GM19467 (cell line): Measurements from ENCODE around the gene GATA1.

Experiments
- ATAC-seq: cut with Tn5 transposase; IDR thresholded peaks from one replicate; pipeline ENCODE4 v1.9.1; 2021; ENCODE audit warnings: mild to moderate bottlenecking, moderate library complexity; ENCODE audit not compliant: unreplicated experiment

Gene GATA1

DNA sequence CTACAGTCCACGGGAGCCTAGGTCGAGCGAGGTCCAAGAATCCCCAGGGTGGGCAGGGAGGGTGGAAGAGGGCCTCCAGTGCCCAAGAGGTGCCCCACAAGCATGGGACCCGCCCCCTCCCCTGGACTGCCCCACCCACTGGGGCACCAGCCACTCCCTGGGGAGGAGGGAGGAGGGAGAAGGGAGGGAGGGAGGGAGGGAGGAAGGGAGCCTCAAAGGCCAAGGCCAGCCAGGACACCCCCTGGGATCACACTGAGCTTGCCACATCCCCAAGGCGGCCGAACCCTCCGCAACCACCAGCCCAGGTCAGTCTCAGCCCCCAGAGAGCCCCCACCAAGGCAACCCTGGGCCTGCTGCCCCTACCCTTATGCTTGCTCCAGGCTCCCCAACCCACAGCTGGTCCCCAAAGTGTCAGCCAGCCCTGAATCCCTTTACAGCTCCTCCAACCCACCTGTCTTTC is at the start of gene GATA1:
GATA1 (plus strand) TSS at position 250 of the 460 bp plus-strand sequence. CDS start 4,520 bp downstream, outside the sequence.
- ATAC-seq: no peak

DNA sequence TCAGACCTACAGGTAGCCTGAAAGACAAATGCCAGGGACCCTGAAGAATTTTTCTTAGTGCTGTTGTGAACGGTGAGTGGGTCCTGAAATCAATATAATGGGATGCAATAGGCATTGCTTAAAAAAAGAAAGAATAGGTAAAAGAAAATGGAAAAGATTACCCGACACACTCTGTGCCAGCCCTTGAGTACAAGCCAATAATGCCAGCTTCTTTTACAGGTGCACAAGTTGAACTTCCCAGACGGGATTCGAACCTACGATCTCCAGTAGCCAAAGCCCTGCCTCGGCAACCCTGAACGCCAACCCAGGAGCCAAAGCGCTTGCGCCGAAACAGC is 49.5 kb upstream of the GATA1 start:
- no peak for ATAC-seq

DNA sequence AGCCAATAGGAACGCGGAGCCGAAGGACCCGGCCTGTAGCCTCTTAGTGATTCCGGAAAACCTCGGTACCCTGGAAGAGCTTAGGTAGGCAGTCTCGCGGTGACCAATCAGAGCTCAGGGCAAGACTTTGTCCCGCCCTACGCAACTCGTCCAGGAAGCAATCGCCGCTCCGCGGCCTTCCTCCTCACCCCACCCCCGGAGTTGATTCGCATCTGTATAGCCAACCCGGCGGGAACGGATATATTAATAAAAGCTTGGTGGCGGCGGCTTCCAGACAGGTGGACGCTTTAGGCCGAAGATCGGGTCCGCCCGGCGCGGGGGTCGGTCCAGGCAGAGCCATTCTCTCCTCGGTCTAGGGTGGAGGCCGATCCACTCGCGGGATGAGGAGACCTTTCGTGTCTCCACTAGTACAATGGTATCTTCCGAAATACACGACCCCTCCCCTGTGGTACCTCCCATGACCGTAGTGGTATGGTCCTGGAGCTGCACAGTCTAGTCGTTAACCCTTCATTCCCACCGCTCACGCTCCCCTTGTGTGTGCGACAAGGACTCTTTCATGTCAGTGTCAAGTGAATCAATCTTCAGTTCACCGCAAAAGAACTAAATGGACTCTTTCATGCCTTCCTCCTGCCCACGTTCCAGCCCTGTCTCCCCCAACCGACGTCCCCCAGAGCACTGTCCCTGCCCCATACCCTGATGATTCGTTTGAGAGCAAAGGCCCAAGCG is 49.0 kb upstream of the GATA1 start:
- peak; percentile 97 for ATAC-seq

DNA sequence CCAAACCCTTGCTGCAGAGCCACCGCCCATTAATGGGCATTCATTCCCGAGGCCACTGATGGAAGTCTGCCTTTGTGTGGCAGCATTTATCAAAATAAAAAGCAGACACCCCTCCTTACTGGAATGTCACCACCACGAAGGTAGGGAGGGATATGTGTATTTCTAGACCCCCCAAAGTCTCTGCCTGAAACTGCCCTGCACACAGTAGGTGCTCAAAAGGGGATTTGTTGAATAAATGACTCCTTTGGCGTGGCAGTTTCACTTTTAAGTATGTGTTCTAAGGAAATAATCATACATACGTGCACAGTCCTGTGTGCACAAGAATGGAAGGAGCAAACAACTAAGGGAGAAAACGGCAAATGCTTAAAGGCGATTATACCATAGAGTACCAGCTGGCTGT is 48.5 kb upstream of the GATA1 start:
- no peak for ATAC-seq

DNA sequence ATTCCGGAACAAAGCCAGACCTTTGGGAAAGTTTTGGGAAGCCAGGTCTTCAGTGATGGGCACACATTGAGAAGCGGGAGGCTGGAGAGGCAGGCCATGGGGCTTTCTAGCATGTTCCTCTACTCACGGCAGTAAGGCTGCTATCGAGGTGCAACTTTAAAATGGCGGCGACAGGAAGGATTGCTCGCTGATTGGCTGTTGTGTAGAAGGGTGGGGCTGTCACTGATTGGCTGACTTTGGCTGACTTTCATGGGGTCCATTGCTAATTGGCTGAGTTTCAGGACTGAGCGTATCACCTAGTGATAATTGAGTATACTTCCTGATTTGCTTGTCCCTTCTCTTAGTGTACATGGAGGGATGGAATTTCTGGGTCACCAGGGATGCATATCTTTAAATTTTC is 44.6 kb upstream of the GATA1 start:
- no peak for ATAC-seq

DNA sequence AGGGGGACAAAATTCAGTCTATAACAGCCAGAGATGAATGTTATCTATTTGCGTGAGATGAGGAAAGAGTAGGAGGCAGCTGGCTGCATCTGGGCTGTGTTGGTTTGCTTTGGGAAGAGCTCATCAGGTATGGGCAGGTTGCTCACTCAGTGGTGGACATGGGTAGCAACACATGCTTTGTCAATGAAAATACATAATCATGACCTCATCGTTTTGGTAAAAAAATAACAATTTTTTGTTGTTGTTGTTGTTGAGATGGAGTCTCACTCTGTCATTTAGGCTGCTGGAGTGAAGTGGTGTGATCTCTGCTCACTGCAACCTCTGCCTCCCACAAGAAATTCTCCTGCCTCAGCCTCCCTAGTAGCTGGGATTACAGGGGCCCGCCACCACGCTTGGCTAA is 41.2 kb upstream of the GATA1 start:
- no peak for ATAC-seq

DNA sequence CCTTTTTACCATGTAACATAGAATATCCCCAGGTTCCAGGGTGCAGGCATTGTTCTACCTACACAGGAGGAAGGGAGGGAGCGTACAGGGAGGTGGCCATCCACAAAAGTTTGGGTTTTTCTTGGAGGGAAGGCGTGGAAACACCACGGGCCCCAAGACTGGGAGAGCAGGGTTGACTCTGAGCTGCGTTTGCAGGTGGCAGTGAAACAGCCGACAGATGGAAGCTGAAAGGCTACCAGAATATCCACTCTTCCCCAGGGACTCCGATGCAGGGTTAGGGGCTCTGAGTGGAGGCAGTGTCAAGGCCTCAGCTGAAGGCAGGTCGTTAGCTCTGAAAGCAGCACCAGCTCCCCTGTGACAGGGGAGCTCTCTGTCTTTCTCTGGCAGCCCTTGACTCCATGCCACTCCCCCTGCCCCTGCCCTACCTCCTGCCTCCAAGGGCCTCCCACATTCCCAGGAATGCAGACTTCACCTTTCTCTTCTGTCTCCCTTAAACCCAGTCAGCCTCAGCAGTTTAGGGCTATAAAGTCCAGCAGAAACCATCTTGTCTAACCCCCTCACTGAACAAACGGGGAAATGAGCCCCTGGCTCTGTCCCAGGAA is 38.9 kb upstream of the GATA1 start:
- no peak for ATAC-seq

DNA sequence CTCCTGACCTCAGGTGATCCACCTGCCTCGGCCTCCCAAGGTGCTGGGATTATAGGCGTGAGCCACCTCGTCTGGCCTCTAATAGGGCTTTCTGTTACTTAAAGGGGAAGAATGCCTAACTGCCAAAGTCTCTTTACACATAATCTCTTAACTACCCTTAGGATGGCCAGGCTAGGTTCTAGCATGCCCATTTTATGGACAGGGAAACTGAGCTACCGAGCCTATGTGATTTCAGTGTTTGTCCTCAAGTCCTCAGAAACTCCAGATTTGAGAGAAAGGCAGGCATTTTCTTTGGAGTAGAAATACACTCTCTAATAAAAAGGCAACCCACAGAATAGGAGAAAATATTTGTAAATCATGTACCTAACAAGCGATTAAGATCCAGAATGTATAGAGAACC is 37.2 kb upstream of the GATA1 start:
- ATAC-seq: no peak

DNA sequence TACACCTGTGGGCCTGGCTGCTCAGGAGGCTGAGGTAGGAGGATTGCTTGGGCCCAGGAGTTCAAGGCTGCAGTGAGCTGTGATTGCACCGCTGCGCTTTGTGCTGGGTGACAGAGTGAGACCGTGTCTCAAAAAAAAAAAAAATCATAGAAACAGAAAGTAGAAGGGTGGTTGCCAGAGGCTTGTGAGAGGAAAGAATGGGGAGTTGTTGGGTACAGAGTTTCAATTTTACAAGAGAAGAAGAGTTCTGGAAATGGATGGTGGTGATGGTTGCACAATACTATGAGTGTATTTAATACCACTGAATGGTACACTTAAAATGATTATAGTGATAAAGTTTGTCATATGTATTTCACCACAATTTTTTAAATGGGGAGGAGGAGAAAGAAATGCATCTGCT is 35.0 kb upstream of the GATA1 start:
- no peak for ATAC-seq

DNA sequence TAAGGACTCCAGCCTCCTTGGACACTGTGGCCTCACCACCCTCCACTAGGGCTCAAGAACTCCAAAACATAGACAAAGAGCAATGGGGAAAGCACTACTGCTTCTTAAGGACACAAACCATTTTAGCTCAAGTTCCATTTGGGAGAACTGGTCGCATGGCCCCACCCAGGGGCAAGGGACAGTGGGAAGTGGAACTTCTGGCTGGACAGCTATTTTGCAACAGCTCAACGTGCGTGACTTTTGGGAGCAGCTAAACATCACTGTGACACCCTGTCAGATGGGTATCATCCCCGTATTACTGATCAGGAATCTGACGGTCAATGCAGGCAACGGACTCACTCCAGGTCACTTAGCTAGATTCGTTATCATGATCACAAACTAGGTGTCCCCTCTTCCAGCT is 33.9 kb upstream of the GATA1 start:
- ATAC-seq: no peak

DNA sequence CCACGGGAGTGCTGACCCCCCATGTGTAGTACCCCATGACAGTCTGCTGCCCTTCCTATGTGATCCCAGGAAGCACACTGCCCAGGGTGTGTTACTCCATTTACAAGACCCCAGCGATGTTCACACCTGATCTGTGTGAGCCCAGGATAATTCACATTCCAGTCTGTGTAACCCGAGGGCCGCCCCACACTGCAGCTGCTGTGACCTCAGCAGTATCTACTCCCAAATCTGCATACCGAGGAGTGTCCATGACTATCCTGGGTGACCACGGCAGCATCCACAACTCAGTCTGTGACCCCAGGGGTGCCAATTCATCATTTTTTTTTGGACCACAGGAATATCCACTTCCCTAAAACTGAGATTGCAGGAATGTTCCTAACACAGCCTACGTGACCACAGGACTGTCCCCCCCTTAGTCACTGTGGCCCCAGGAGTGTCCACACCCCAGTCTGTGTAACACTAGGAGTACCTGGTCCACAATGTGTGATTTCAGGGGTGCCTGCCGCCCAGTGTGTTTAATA is 32.6 kb upstream of the GATA1 start:
- ATAC-seq: no peak

DNA sequence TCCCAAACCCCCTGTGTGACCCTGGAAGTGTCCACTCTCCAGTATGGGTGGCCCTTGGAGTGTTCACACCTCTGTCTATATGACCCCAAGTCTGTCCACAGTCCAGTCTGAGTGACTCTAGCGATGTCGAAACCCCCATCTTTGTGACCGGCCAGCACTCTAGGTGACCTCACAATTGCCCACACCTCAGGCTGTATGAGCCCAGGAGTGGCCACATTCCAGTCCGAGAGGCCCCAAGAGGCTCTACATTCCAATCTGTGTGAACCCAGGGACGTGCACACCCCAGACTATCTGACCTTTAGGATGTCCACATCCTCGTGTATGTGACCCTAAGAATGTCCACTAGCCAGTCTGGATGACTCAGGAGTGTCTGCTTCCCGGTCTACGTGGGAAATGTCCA is 32.2 kb upstream of the GATA1 start:
- ATAC-seq: no peak

DNA sequence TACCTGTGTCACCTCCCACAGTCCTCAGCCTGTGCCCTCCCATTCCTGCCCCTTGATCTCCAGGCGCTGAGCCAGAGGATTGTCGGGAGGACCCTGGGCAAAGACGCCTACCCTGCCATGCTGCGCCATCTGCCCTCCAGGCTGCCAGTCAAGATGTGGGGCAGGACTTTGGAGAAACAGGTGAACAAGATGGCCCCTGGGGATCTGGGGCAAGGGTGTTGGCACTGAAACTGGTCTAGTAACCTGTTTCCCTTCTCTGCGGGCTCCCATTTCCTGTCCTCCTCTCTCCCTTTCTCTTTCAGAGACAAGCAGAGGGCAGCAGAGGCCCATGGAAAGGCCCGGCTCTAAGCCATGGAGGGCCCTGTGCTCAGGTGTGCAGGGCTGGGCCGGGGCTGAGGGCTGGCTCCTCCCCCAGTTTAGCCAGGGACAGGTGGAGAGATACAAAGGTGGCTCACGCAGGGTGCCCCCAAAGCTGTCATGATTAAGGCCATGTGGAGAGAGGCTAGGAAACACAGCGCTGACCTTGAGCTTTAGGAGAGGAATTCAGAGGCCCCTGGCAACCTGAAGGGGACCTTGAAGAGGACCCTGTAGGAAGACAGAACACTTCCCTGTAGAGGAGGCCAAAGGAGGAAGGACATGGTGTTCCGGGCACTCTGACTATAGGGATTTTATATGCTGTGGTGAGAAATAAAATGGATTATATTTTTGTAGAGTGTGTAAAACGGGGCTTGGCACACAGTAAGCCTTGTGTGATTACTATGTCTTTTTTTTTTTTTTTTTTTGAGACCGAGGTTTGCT is 24.5 kb upstream of the GATA1 start, which contains the start of gene GLOD5:
GLOD5 (plus strand) TSS at position 74 of the 798 bp plus-strand sequence; CDS start at position 118, 44 bp downstream.
- no peak for ATAC-seq

DNA sequence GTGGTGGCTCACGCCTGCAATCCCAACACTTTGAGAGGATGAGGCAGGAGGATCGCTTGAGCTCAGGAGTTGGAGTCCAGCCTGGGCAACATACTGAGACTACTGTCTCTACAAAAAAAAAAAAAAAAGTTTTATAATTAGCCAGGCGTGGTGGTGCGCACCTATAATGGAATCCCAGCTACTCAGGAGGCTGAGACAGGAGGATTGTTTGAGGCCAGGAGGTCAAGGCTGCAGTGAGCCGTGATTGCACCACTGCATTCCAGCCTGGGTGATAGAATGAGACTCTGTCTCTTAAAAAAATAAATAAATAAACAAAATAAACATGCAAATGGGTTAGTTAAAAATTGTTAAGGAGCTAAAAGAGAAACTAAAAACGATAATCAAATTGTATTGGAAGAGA is 17.2 kb upstream of the GATA1 start:
- ATAC-seq: no peak

DNA sequence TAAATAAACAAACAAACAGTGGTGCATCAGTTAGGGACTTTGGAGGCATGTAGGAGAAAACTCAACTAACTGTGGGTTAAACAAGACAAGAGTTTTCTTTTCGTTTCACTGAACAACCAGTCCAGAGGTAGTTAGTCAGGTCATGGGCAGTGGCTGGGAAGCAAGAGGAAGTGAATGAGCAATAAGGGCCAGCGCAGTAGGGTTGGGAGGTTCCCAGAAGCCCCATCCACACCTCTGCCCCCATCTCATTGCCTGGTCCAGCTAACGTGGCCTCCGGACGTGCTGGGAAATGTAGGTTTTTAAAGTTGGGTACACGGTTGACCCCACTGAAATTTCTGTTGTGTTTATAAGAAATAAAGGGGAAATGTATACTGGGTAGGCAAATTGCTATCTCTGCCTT is 16.1 kb upstream of the GATA1 start:
- no peak for ATAC-seq

DNA sequence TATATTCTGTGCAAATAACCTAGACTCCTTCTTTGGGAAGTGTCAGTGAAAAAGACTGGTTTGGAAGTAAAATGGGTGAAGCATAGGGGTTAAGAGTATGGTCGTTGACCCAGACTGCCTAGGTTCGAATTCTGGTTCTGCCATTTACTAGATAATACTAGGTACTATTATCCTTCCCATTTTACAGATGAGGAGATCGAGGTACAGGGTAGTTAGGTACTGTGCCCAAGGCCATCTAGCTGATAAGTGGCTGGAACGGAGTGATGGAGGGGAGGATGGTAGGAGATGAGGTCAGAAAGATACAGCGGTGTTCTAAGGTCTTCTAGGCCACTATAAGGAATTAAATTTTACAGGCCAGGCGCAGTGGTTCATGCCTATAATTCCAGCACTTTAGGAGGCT is 13.8 kb upstream of the GATA1 start:
- no peak for ATAC-seq

DNA sequence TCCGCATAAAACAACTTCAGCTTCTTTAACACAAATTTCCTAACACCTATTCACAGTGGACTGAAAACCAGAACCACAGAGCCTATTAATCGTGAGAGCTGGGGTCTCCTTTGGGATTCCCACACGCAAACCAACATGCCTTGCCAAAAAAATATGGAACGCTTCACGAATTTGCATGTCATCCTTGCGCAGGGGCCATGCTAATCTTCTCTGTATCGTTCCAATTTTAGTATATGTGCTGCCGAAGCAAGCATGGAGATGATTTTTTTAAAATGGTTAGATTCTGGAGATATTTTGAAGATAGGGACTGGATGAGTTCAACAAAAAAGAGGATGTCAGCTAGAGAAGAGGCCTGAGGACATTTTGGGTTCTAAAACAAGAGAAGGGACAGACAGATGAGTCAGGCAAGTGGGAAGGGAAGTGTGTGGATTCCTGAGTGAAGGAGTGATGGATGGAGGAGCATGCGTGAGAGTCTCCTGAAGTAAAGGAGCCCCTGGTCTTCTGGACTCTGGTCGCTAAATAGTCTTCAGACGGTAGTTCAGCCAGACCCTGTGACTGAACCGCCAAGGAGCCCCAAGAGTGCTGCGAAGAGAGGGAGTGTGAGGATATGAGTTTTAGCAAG is 9.5 kb upstream of the GATA1 start:
- ATAC-seq: no peak

DNA sequence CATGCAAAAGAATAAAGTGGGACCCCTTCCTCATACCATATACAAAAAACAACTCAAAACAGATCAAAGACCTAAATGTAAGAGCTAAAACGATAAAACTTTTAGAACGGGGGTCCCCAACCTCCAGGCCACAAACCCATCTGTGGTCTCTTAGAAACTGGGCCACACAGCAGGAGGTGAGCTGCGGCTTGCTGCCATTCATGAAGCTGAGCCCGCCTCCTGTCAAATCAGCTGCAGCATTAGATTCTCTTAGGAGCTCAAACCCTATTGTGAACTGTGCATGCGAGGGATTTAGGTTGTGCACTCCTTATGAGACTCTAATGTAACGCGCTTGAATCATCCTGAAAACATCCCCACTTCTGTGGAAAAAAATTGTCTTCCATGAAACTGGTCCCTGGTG is 7.0 kb upstream of the GATA1 start:
- ATAC-seq: no peak

DNA sequence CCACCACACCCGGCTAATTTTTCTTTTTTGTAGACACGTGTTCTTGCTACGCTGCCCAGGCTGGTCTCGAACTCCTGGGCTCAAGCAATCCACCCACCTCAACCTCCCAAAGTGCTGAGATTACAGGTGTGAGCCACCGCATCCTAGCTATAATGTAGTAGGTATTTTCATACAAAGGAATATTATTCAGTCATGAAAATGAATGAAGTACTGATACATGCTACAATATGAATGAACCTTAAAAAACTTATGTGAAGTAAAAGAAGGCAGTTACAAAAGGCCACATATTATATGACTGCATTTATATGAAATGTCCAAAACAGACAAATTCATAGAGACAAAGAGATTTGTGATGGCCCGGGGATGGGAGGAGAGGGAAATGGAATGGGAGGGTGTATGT is 4.7 kb upstream of the GATA1 start:
- ATAC-seq: no peak

DNA sequence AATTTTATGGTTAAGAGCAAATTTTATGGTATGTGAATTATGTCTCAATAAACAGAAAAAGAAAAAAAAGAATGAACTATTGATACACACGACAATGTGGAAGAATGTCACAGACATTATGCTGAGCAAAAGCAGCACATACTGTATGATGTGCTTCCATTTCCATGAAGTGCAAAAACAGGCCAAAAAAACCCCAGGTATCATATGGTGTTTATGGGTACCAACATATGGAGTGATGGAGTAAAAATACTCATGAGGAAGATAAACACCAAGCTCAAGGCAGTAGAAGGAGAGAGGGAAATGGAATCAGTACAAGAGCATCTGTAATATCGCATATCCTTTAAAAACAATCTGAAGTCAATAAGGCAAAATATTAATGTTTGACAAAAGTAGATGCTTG is 4.2 kb upstream of the GATA1 start:
- ATAC-seq: no peak

DNA sequence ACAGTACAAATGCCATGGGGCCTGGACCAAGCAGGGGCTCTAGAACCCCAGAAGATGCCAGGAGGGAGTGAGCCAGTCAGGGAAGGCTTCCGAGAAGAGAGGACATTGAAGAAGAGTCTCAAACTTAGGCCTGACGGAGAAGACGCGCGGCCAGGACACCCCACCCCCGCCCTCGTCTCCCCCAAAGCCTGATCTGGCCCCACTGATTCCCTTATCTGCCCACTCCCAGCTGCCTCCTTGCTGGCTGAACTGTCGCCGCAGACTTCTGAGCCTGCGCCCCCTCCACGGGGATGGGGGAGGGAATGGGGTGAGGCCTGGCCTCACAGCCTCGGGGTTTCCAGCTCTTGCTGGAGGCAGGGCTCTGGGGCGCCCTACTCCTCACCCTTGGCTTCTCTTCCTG is 3.6 kb upstream of the GATA1 start:
- no peak for ATAC-seq
